ENCODE measurements around the gene CRISPLD2.
"Not testable (repeated sequence)": the region's sequence is repeated elsewhere in the genome, so short reads cannot be mapped to it uniquely, and the experiment has no call there.

Gene CRISPLD2

GRCh38 chr16:84856811-84857210, 37.0 kb downstream of the CRISPLD2 start:
- not testable (repeated sequence) for DNase-seq (ENCODE audit: low read depth in 2 of 2)

- DNase-seq (ENCODE audit: low read depth in 2 of 2): no peak
These were observed 39.9 kb downstream of the CRISPLD2 start for GRCh38 chr16:84859681-84860080.

GRCh38 chr16:84860383-84860782, 40.6 kb downstream of the CRISPLD2 start:
- no peak for DNase-seq (ENCODE audit: low read depth in 2 of 2)

GRCh38 chr16:84861671-84862070, 41.9 kb downstream of the CRISPLD2 start:
- no peak for DNase-seq (ENCODE audit: low read depth in 2 of 2)

GRCh38 chr16:84862804-84863480, 43.2 kb downstream of the CRISPLD2 start:
- DNase-seq (ENCODE audit: low read depth in 2 of 2): no peak

- no peak for DNase-seq (ENCODE audit: low read depth in 2 of 2)
These were observed 43.7 kb downstream of the CRISPLD2 start for GRCh38 chr16:84863481-84863814.

GRCh38 chr16:84864326-84864955, 44.7 kb downstream of the CRISPLD2 start:
- DNase-seq (ENCODE audit: low read depth in 2 of 2): no peak

- DNase-seq (ENCODE audit: low read depth in 2 of 2): no peak
These were observed 47.9 kb downstream of the CRISPLD2 start for GRCh38 chr16:84867696-84868095.

GRCh38 chr16:84868328-84868727, 48.5 kb downstream of the CRISPLD2 start:
- DNase-seq (ENCODE audit: low read depth in 2 of 2): no peak

GRCh38 chr16:84868829-84869472, 49.2 kb downstream of the CRISPLD2 start:
- DNase-seq (ENCODE audit: low read depth in 2 of 2): no peak

- no peak for DNase-seq (ENCODE audit: low read depth in 2 of 2)
These were observed 49.7 kb downstream of the CRISPLD2 start for GRCh38 chr16:84869473-84869845.

GRCh38 chr16:84872971-84873370, 53.2 kb downstream of the CRISPLD2 start:
- not testable (repeated sequence) for DNase-seq (ENCODE audit: low read depth in 2 of 2)

GRCh38 chr16:84874004-84874435, 54.2 kb downstream of the CRISPLD2 start:
- DNase-seq (ENCODE audit: low read depth in 2 of 2): no peak

- no peak for DNase-seq (ENCODE audit: low read depth in 2 of 2)
These were observed 54.8 kb downstream of the CRISPLD2 start for GRCh38 chr16:84874553-84874952.

GRCh38 chr16:84874983-84875382, 55.2 kb downstream of the CRISPLD2 start:
- no peak for DNase-seq (ENCODE audit: low read depth in 2 of 2)

- DNase-seq (ENCODE audit: low read depth in 2 of 2): no peak
These were observed 56.1 kb downstream of the CRISPLD2 start for GRCh38 chr16:84875846-84876245.

GRCh38 chr16:84876873-84877606, 57.3 kb downstream of the CRISPLD2 start:
- DNase-seq (ENCODE audit: low read depth in 2 of 2): no peak

- no peak for DNase-seq (ENCODE audit: low read depth in 2 of 2)
These were observed 59.0 kb downstream of the CRISPLD2 start for GRCh38 chr16:84878770-84879169.

- DNase-seq (ENCODE audit: low read depth in 2 of 2): no peak
These were observed 60.0 kb downstream of the CRISPLD2 start for GRCh38 chr16:84879569-84880487.

GRCh38 chr16:84881702-84882521, 62.1 kb downstream of the CRISPLD2 start:
- peak; percentile 82 to 83 for DNase-seq (ENCODE audit: low read depth in 2 of 2)

GRCh38 chr16:84883301-84883700, 63.5 kb downstream of the CRISPLD2 start:
- no peak for DNase-seq (ENCODE audit: low read depth in 2 of 2)

Measured in fibroblast of skin of left biceps (primary cell).